Fibroblast of lung (primary cell): Measurements from ENCODE around the gene SLC38A6. TPM values are rescaled to one million over a fixed set of nuclear protein-coding genes. Genes with fewer than 3 reads are reported as not detected.

ENCODE experiments used
- DNase-seq, 2 donors: peaks; one replicate each; pipeline versions ENCODE4 v3.0.0 to v3.0.0-alpha.2; 2010; ENCODE audit warnings: low read depth in 2 of 2
- H2AFZ ChIP-seq: 2 replicates; pipeline ENCODE4 v1.5.1; 2012; ENCODE audit warnings: low read length, control low read depth, inconsistent platforms
- H3K27ac ChIP-seq: 2 replicates; pipeline ENCODE4 v1.5.1; 2011; ENCODE audit warnings: low read length, control low read depth; ENCODE audit not compliant: insufficient read depth
- H3K27me3 ChIP-seq: 2 replicates; pipeline ENCODE4 v1.5.1; 2011; ENCODE audit warnings: mild to moderate bottlenecking, low read length; ENCODE audit not compliant: control insufficient read depth, insufficient read depth
- H3K36me3 ChIP-seq: 2 replicates; pipeline ENCODE4 v1.5.1; 2011; ENCODE audit warnings: low read length; ENCODE audit not compliant: control insufficient read depth, insufficient read depth
- H3K4me1 ChIP-seq: 2 replicates; pipeline ENCODE4 v1.5.1; 2011; ENCODE audit warnings: low read length; ENCODE audit not compliant: control insufficient read depth, insufficient read depth; ENCODE audit errors: extremely low read depth
- H3K4me2 ChIP-seq: 2 replicates; pipeline ENCODE4 v1.5.1; 2011; ENCODE audit warnings: low read length, control low read depth; ENCODE audit not compliant: insufficient read depth; ENCODE audit errors: extremely low read depth
- H3K4me3 ChIP-seq, 4 experiments: fragments of 200-600 bp in 1 of 4; sonication (generic) in 1 of 4; replicated peaks in 1 of 4; 2 replicates each; pipeline ENCODE4 v1.5.1; 2011 to 2016; ENCODE audit warnings: low read length in 4 of 4, low read depth in 3 of 4, mild to moderate bottlenecking in 3 of 4, control low read depth in 2 of 4, inconsistent platforms in 1 of 4, mixed read lengths in 1 of 4; ENCODE audit not compliant: insufficient read depth in 1 of 4; ENCODE audit errors: control extremely low read depth in 1 of 4
- H3K79me2 ChIP-seq: 2 replicates; pipeline ENCODE4 v1.5.1; 2012; ENCODE audit warnings: mild to moderate bottlenecking, low read length, inconsistent platforms; ENCODE audit not compliant: control insufficient read depth, insufficient read depth
- H3K9ac ChIP-seq: 2 replicates; pipeline ENCODE4 v1.5.1; 2011; ENCODE audit warnings: mild to moderate bottlenecking, low read length, control low read depth; ENCODE audit not compliant: insufficient read depth
- H3K9me3 ChIP-seq: 2 replicates; pipeline ENCODE4 v1.5.1; 2012; ENCODE audit warnings: low read depth, low read length; ENCODE audit not compliant: control insufficient read depth, insufficient read depth
- H4K20me1 ChIP-seq: 2 replicates; pipeline ENCODE4 v1.5.1; 2011; ENCODE audit warnings: low read length; ENCODE audit not compliant: control insufficient read depth, insufficient read depth; ENCODE audit errors: extremely low read depth
- CTCF ChIP-seq, 2 donors: IDR thresholded peaks in 1 of 2; conservative IDR thresholded peaks in 1 of 2; 1 replicate in 1 of 2; 2 replicates in 1 of 2; pipeline ENCODE4 v1.5.1; 2011 to 2012; ENCODE audit warnings: low read length in 2 of 2, control low read depth in 1 of 2, inconsistent platforms in 1 of 2, low read depth in 1 of 2, mild to moderate bottlenecking in 1 of 2
- EZH2 ChIP-seq: IDR thresholded peaks from 2 replicates; pipeline ENCODE4 v1.5.1; 2012; ENCODE audit warnings: low read length, control low read depth, mild to moderate bottlenecking; ENCODE audit errors: missing control alignments
- polyA plus RNA-seq, 2 donors: library from polyadenylated mRNA; depleted of rRNA in 1 of 2; stranded (reverse) in 1 of 2; unstranded in 1 of 2; fragments of >200 nt; gene quantifications; 2 replicates each; pipeline ENCODE4 v1.2.1, GENCODE V29; 2011 to 2012; ENCODE audit warnings: missing spikeins in 1 of 2
- total RNA-seq: library from RNA; depleted of rRNA; stranded (reverse); fragments of >200 nt; gene quantifications from 2 replicates; pipeline ENCODE4 v1.2.1, GENCODE V29; 2014

The SLC38A6 gene
- total and polyA plus RNA-seq, 2 donors (not counting 1 experiment from before 2014, with no cell fraction given) = 39.8 to 93.3 TPM

- no peaks in the 10 kb centered on the region for H3K4me1 ChIP-seq
- DNase-seq = no peak
- no peak overlapping the region for H3K27ac ChIP-seq
- H3K4me3 ChIP-seq = no peak overlapping the region
- no peak overlapping the region for H3K4me2 ChIP-seq
- H4K20me1 ChIP-seq = no peaks in the 10 kb centered on the region
- H2AFZ ChIP-seq = no peak overlapping the region
- H3K36me3 ChIP-seq = no peaks in the 10 kb centered on the region
- no peaks in the 10 kb centered on the region for H3K79me2 ChIP-seq
- no peaks in the 10 kb centered on the region for H3K27me3 ChIP-seq
- TF ChIP-seq EZH2 (no peak), CTCF (conservative IDR thresholded peaks at IDR 0.05 in 1 of 2, IDR thresholded peaks at IDR 0.05 in 1 of 2; ENCODE audit: low read depth in 1 of 2, low read length in 2 of 2) (no peak)
- no peaks in the 10 kb centered on the region for H3K9me3 ChIP-seq
- H3K9ac ChIP-seq = no peak overlapping the region
Observed at GRCh38 chr14:60943637-60944032, 37.4 kb upstream of the SLC38A6 start.

GRCh38 chr14:60944204-60944603 lies 36.8 kb upstream of the SLC38A6 start:
- DNase-seq = peak in 1 of 2 donors; percentile 42
- H3K9me3 ChIP-seq = no peaks in the 10 kb centered on the region
- TF ChIP-seq CTCF (conservative IDR thresholded peaks at IDR 0.05 in 1 of 2, IDR thresholded peaks at IDR 0.05 in 1 of 2; ENCODE audit: low read depth in 1 of 2, low read length in 2 of 2) (no peak), EZH2 (no peak)
- H3K9ac ChIP-seq = no peak overlapping the region
- H3K4me2 ChIP-seq = no peak overlapping the region
- H3K4me1 ChIP-seq = no peaks in the 10 kb centered on the region
- no peaks in the 10 kb centered on the region for H3K36me3 ChIP-seq
- H3K27ac ChIP-seq = no peak overlapping the region
- H3K79me2 ChIP-seq = no peaks in the 10 kb centered on the region
- no peak overlapping the region for H3K4me3 ChIP-seq
- no peaks in the 10 kb centered on the region for H4K20me1 ChIP-seq
- no peak overlapping the region for H2AFZ ChIP-seq
- no peaks in the 10 kb centered on the region for H3K27me3 ChIP-seq

- H3K79me2 ChIP-seq = no peaks in the 10 kb centered on the region
- H4K20me1 ChIP-seq = no peaks in the 10 kb centered on the region
- no peaks in the 10 kb centered on the region for H3K36me3 ChIP-seq
- no peaks in the 10 kb centered on the region for H3K9me3 ChIP-seq
- H2AFZ ChIP-seq = no peak overlapping the region
- peak in 1 of 2 donors; percentile 42 for DNase-seq
- no peak overlapping the region for H3K27ac ChIP-seq
- no peak for TF ChIP-seq CTCF (conservative IDR thresholded peaks at IDR 0.05 in 1 of 2, IDR thresholded peaks at IDR 0.05 in 1 of 2; ENCODE audit: low read depth in 1 of 2, low read length in 2 of 2)
- no peak for TF ChIP-seq EZH2
- no peak overlapping the region for H3K4me2 ChIP-seq
- no peak overlapping the region for H3K4me3 ChIP-seq
- no peaks in the 10 kb centered on the region for H3K27me3 ChIP-seq
- no peak overlapping the region for H3K9ac ChIP-seq
- H3K4me1 ChIP-seq = no peaks in the 10 kb centered on the region
Observed at GRCh38 chr14:60945984-60946383, 35.1 kb upstream of the SLC38A6 start.
